ENCODE data around the gene RAB11FIP5.
A peak's percentile ranks its signal among the peaks of the same experiment; 100 is the strongest.

Gene RAB11FIP5

GRCh38 chr2:73031725-73032701 lies 80.7 kb downstream of the RAB11FIP5 start:
- TF ChIP-seq CTCF (IDR thresholded peaks at IDR 0.05) = no peak
- no peaks in the 10 kb centered on the region for H3K9me3 Mint-ChIP-seq
- no peak for DNase-seq
- no peaks in the 10 kb centered on the region for H3K36me3 Mint-ChIP-seq (ENCODE audit: low read depth)
- no peak overlapping the region for H3K4me3 Mint-ChIP-seq
- H3K27me3 Mint-ChIP-seq (ENCODE audit: low read depth, poor library complexity) = peaks cover 3% of the 10 kb centered on the region
- peaks cover 31% of the 10 kb centered on the region for H3K4me1 Mint-ChIP-seq
- H3K27ac Mint-ChIP-seq = no peak overlapping the region

GRCh38 chr2:73031095-73031678 lies 81.6 kb downstream of the RAB11FIP5 start:
- TF ChIP-seq CTCF (IDR thresholded peaks at IDR 0.05) = no peak
- Mint-ChIP-seq H3K27me3 (ENCODE audit: low read depth, poor library complexity) (peaks cover 3% of the 10 kb centered on the region), H3K4me3 (no peak overlapping the region), H3K4me1 (peaks cover 28% of the 10 kb centered on the region), H3K27ac (no peak overlapping the region), H3K9me3 (no peaks in the 10 kb centered on the region), H3K36me3 (ENCODE audit: low read depth) (no peaks in the 10 kb centered on the region)
- no peak for DNase-seq

- TF ChIP-seq CTCF (IDR thresholded peaks at IDR 0.05) = no peak
- Mint-ChIP-seq H3K4me1 (peaks cover 41% of the 10 kb centered on the region), H3K9me3 (no peaks in the 10 kb centered on the region), H3K27me3 (ENCODE audit: low read depth, poor library complexity) (peaks cover 3% of the 10 kb centered on the region), H3K4me3 (no peak overlapping the region), H3K27ac (no peak overlapping the region), H3K36me3 (ENCODE audit: low read depth) (no peaks in the 10 kb centered on the region)
- DNase-seq = peak; percentile 50
Measured at GRCh38 chr2:73028841-73029240, 83.9 kb downstream of the RAB11FIP5 start.

GRCh38 chr2:73027340-73027739 lies 85.4 kb downstream of the RAB11FIP5 start:
- no peak for TF ChIP-seq CTCF (IDR thresholded peaks at IDR 0.05)
- peaks cover 3% of the 10 kb centered on the region for H3K27me3 Mint-ChIP-seq (ENCODE audit: low read depth, poor library complexity)
- no peak overlapping the region for H3K27ac Mint-ChIP-seq
- no peaks in the 10 kb centered on the region for H3K36me3 Mint-ChIP-seq (ENCODE audit: low read depth)
- no peak for DNase-seq
- H3K4me1 Mint-ChIP-seq = peaks cover 49% of the 10 kb centered on the region
- H3K4me3 Mint-ChIP-seq = no peak overlapping the region
- H3K9me3 Mint-ChIP-seq = no peaks in the 10 kb centered on the region

GRCh38 chr2:73023497-73023896 lies 89.3 kb downstream of the RAB11FIP5 start:
- DNase-seq = no peak
- no peak overlapping the region for H3K4me3 Mint-ChIP-seq
- no peaks in the 10 kb centered on the region for H3K9me3 Mint-ChIP-seq
- peaks cover 5% of the 10 kb centered on the region for H3K36me3 Mint-ChIP-seq (ENCODE audit: low read depth)
- peaks cover 48% of the 10 kb centered on the region for H3K4me1 Mint-ChIP-seq
- no peak for TF ChIP-seq CTCF (IDR thresholded peaks at IDR 0.05)
- no peak overlapping the region for H3K27ac Mint-ChIP-seq
- H3K27me3 Mint-ChIP-seq (ENCODE audit: low read depth, poor library complexity) = no peaks in the 10 kb centered on the region
